ENCODE results near the gene MYO3B.

Gene MYO3B

DNA sequence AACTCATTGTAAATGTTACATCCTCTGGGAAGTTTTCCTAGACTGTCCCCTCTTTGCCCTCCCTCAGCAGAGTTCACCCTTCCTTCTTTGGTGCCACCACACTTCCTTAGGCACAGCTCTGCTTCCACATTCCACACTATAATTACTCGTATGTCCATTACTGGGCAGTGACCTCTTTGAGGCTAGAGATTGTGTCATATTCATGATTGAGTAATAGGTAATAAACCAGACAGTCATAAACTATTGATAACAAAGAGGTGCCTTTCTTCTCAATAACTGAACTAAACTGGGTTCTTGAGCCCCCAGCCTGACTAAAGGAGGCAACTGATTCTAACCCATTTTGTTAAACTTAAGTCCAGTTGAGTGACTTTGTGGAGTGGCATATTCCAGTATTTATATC, 28.3 kb downstream of the MYO3B start:
- Histone ChIP-seq H3K27ac (ENCODE audit: low read length) (no peak overlapping the region), H3K4me2 (ENCODE audit: insufficient read depth, low read length) (no peak overlapping the region), H3K4me3 (ENCODE audit: low read depth in 1 of 2, low read length in 2 of 2) (no peak overlapping the region), H3K27me3 (ENCODE audit: insufficient read depth, low read length, poor library complexity) (no peaks in the 10 kb centered on the region), H3K9me3 (ENCODE audit: insufficient read depth, low read length, severe bottlenecking) (no peaks in the 10 kb centered on the region), H3K4me1 (ENCODE audit: insufficient read depth, low read length) (no peaks in the 10 kb centered on the region), H2AFZ (ENCODE audit: low read depth, low read length) (no peak overlapping the region), H3K79me2 (ENCODE audit: insufficient read depth, low read length) (no peaks in the 10 kb centered on the region), H3K36me3 (ENCODE audit: insufficient read depth, low read length) (no peaks in the 10 kb centered on the region), H4K20me1 (ENCODE audit: insufficient read depth, low read length) (no peaks in the 10 kb centered on the region), H3K9ac (ENCODE audit: low read depth, low read length) (no peak overlapping the region)
- ATAC-seq (ENCODE audit: insufficient read depth, low read depth) (no peak), DNase-seq (no peak)
- TF ChIP-seq EZH2 (IDR thresholded peaks at IDR 0.05; ENCODE audit: borderline replicate concordance, low read depth, low read length, severe bottlenecking), result no peak
- TF ChIP-seq, protein P1, sequence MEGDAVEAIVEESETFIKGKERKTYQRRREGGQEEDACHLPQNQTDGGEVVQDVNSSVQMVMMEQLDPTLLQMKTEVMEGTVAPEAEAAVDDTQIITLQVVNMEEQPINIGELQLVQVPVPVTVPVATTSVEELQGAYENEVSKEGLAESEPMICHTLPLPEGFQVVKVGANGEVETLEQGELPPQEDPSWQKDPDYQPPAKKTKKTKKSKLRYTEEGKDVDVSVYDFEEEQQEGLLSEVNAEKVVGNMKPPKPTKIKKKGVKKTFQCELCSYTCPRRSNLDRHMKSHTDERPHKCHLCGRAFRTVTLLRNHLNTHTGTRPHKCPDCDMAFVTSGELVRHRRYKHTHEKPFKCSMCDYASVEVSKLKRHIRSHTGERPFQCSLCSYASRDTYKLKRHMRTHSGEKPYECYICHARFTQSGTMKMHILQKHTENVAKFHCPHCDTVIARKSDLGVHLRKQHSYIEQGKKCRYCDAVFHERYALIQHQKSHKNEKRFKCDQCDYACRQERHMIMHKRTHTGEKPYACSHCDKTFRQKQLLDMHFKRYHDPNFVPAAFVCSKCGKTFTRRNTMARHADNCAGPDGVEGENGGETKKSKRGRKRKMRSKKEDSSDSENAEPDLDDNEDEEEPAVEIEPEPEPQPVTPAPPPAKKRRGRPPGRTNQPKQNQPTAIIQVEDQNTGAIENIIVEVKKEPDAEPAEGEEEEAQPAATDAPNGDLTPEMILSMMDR (IDR thresholded peaks at IDR 0.05; ENCODE audit: borderline replicate concordance, extremely low read depth, low read length, poor library complexity, severe bottlenecking), result no peak

DNA sequence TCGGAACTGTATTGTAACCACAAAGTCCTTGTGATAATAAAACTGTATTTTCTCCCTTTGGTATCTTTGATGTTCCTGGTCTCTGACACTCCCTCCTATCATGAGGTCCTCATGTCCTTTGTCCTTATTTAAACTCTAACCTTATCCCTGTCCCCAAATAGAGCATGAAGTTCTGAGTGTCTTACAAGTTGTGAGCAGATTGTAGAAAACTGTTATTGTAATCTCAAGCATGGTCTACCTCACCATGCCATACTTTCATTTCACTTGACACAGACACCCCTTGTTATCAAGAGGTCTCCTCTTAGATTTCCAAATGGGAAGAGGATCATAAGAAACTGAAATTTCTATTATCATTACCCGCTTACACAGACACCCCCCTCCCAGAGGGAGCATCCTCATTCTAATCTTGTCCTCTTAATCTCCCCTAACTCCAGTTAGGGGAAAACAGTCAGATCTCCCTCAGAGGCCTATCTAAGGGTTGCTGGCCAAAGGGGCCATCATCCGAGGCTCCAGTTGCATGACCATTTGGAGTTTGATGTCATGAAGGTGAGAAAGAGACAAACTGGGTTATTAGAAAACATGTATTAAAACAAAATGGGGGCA, 29.0 kb downstream of the MYO3B start:
- no peaks in the 10 kb centered on the region for H3K36me3 ChIP-seq (ENCODE audit: insufficient read depth, low read length)
- H3K79me2 ChIP-seq (ENCODE audit: insufficient read depth, low read length), result no peaks in the 10 kb centered on the region
- no peak overlapping the region for H3K4me3 ChIP-seq (ENCODE audit: low read depth in 1 of 2, low read length in 2 of 2)
- no peaks in the 10 kb centered on the region for H3K4me1 ChIP-seq (ENCODE audit: insufficient read depth, low read length)
- no peak overlapping the region for H3K9ac ChIP-seq (ENCODE audit: low read depth, low read length)
- DNase-seq (no peak), ATAC-seq (ENCODE audit: insufficient read depth, low read depth) (no peak)
- H3K9me3 ChIP-seq (ENCODE audit: insufficient read depth, low read length, severe bottlenecking), result no peaks in the 10 kb centered on the region
- no peak overlapping the region for H3K27ac ChIP-seq (ENCODE audit: low read length)
- no peaks in the 10 kb centered on the region for H4K20me1 ChIP-seq (ENCODE audit: insufficient read depth, low read length)
- H2AFZ ChIP-seq (ENCODE audit: low read depth, low read length), result no peak overlapping the region
- no peak for TF ChIP-seq EZH2 (IDR thresholded peaks at IDR 0.05; ENCODE audit: borderline replicate concordance, low read depth, low read length, severe bottlenecking)
- TF ChIP-seq, protein P1 (IDR thresholded peaks at IDR 0.05; ENCODE audit: borderline replicate concordance, extremely low read depth, low read length, poor library complexity, severe bottlenecking), result no peak
- H3K27me3 ChIP-seq (ENCODE audit: insufficient read depth, low read length, poor library complexity), result no peaks in the 10 kb centered on the region
- no peak overlapping the region for H3K4me2 ChIP-seq (ENCODE audit: insufficient read depth, low read length)

DNA sequence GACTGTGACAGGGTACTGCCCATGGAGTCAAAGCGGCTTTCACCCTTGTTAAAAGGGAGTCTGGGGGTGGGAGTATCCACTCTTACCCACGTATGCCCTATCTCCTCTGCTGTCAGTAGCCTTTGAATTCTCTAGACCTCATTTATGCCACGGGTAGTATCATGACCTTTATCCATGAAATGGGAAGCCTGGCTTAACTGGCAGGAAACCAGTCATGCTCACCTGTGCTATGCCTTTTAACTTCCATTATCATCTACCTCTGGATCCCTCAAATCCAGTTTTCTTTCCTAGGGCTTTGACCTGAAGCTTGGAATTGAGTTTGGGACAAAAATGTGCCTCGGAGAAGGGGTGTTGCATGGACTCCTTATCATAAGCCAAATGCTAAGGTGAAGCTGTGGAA, 30.0 kb downstream of the MYO3B start:
- Histone ChIP-seq H3K4me1 (ENCODE audit: insufficient read depth, low read length) (no peaks in the 10 kb centered on the region), H4K20me1 (ENCODE audit: insufficient read depth, low read length) (no peaks in the 10 kb centered on the region), H2AFZ (ENCODE audit: low read depth, low read length) (no peak overlapping the region), H3K27ac (ENCODE audit: low read length) (no peak overlapping the region), H3K27me3 (ENCODE audit: insufficient read depth, low read length, poor library complexity) (no peaks in the 10 kb centered on the region), H3K9me3 (ENCODE audit: insufficient read depth, low read length, severe bottlenecking) (no peaks in the 10 kb centered on the region), H3K79me2 (ENCODE audit: insufficient read depth, low read length) (no peaks in the 10 kb centered on the region), H3K36me3 (ENCODE audit: insufficient read depth, low read length) (no peaks in the 10 kb centered on the region), H3K4me3 (ENCODE audit: low read depth in 1 of 2, low read length in 2 of 2) (no peak overlapping the region), H3K4me2 (ENCODE audit: insufficient read depth, low read length) (no peak overlapping the region), H3K9ac (ENCODE audit: low read depth, low read length) (no peak overlapping the region)
- ATAC-seq (ENCODE audit: insufficient read depth, low read depth), result no peak
- no peak for DNase-seq
- TF ChIP-seq, protein P1 (IDR thresholded peaks at IDR 0.05; ENCODE audit: borderline replicate concordance, extremely low read depth, low read length, poor library complexity, severe bottlenecking), result no peak

DNA sequence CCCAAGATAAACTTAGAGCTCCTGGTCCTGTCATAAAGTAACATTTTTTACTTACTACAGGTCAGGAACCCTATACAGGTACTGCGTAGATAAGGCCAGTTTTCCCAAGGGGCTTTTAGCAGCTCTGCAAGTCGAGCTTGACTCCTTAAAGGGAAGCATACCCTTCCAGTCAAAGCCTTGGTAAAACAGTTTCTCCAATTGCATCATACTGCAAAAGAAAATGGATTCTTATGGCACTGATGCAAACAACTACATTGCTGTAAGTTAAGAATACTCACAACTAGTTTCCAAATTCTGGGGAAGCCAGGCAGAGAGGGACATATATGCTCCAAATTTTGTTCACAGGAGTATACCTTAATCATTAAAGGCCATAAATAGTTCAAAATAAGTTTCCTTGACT, 31.0 kb downstream of the MYO3B start:
- no peaks in the 10 kb centered on the region for H3K36me3 ChIP-seq (ENCODE audit: insufficient read depth, low read length)

More for the DNA sequence above, 31.0 kb downstream of the MYO3B start:
- TF ChIP-seq EZH2 (IDR thresholded peaks at IDR 0.05; ENCODE audit: borderline replicate concordance, low read depth, low read length, severe bottlenecking), result no peak
- TF ChIP-seq, protein P1 (IDR thresholded peaks at IDR 0.05; ENCODE audit: borderline replicate concordance, extremely low read depth, low read length, poor library complexity, severe bottlenecking), result no peak
- Histone ChIP-seq H3K4me3 (ENCODE audit: low read depth in 1 of 2, low read length in 2 of 2) (no peak overlapping the region), H3K79me2 (ENCODE audit: insufficient read depth, low read length) (no peaks in the 10 kb centered on the region), H3K4me1 (ENCODE audit: insufficient read depth, low read length) (no peaks in the 10 kb centered on the region), H3K9me3 (ENCODE audit: insufficient read depth, low read length, severe bottlenecking) (no peaks in the 10 kb centered on the region), H3K27me3 (ENCODE audit: insufficient read depth, low read length, poor library complexity) (no peaks in the 10 kb centered on the region), H2AFZ (ENCODE audit: low read depth, low read length) (no peak overlapping the region), H3K4me2 (ENCODE audit: insufficient read depth, low read length) (no peak overlapping the region), H3K9ac (ENCODE audit: low read depth, low read length) (no peak overlapping the region), H4K20me1 (ENCODE audit: insufficient read depth, low read length) (no peaks in the 10 kb centered on the region), H3K27ac (ENCODE audit: low read length) (no peak overlapping the region)
- no peak for DNase-seq
- no peak for ATAC-seq (ENCODE audit: insufficient read depth, low read depth)

Data from DND-41 (cell line).